Measurements from ENCODE around the gene ADSS1.

ADSS1 gene

DNA sequence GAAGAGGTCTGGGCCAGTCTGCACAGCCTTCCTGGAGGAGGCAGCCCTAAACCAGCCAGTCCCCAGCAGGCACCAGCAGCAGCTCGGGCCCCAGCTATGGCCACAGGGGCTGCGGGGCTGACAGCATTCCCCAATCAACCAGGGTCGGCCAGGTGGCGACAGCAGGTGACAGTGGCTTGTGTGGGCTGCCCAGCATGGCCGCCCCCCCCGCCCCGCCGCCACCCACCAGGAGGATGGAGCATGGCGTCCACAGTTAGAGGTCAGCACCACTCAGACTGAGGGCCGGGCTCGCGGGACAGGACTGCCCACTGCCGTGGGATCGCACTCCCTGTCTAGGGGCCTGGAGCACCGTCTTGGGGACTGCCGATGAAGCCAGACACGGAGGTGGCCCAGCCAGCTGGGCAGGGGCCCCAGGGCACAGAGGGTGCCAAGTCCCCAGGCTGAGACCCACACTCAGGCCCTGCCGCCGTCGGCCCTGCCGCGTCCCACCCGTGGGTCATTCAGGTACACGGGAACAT, 56.5 kb downstream of the ADSS1 start:
- H3K4me1 Mint-ChIP-seq = no peaks in the 10 kb centered on the region

DNA sequence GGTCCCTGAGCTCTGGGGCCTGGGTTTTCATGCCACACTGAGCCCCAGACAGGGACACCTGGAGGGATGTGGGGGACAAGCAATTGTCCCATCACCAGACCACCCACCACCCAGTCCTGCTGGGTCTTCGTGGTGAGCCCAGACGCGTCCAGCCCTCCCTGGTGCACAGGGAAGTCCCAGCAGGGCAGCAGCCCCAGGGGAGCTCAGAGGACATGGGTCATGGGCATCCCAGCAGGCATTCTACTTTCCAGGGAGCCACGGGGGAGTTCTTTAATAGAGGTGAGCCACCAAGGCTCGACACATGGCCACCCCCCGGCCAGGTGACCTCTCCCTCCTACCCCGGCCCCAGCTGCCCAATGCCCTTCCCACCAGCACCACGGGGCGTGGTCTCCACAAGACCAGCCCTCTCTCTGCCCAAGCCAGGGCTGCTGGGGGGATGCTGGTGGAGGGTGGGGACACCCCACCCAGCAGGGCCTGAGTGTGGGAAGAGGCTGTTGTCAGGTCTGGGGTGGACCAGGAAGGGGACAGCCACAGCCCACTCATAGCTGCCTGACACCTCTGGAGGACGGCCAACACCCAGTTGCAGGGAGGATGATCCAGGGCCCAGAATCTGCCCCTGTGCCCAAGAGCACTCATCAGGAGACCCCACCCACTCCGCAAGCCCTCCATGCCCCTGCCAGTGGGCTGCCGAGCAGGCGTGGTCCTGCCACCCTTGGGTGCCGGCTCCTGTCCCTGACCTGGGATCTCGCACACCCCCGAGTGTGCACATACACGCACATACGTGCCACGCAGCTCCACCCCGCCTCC, 57.4 kb downstream of the ADSS1 start:
- Mint-ChIP-seq H3K4me3 (no peak overlapping the region), H3K27ac (no peak overlapping the region), H3K36me3 (no peaks in the 10 kb centered on the region), H3K4me1 (no peaks in the 10 kb centered on the region), H3K9me3 (no peaks in the 10 kb centered on the region), H3K27me3 (no peaks in the 10 kb centered on the region)

More for the DNA sequence above, 56.5 kb downstream of the ADSS1 start:
- H3K4me3 Mint-ChIP-seq = no peak overlapping the region
- H3K27me3 Mint-ChIP-seq = no peaks in the 10 kb centered on the region
- H3K9me3 Mint-ChIP-seq = no peaks in the 10 kb centered on the region
- peak overlapping the region; percentile 35 for H3K27ac Mint-ChIP-seq
- H3K36me3 Mint-ChIP-seq = no peaks in the 10 kb centered on the region

DNA sequence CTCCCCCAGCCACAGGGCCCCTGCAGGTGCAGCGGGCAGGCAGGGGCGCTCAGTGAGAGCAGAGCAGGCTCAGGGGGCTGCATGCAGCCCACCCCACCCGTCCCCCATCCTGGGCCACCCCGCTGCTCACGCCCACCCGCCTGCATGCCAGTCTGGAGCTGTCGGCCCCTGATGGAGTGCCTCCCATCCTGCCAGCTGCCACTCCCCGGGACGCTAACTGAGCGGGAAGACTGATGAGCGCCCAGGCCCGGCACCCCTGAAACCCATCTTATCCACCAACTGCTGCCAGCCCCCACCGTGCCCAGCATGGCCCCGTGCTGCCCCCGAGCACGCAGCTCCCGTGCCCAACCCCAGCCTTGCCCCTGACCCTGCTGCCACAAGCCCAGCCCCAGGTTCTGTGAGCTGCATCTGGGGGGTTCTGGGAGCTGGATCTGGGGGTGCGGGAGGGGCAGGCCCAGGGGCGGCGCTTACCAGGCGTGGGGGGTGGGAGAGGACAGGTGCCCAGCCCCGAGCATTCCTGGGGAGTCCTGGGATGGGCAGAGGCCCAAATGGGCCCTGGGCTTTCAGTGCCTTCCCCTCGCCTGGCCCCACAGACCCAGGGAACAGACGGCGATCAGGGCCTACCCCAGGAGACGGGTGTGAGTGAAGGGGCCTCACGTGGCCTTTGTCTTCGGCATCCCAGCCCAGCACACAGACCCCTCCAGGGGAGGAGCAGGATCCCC, 58.2 kb downstream of the ADSS1 start:
- Mint-ChIP-seq H3K4me3 (no peak overlapping the region), H3K27me3 (no peaks in the 10 kb centered on the region), H3K27ac (no peak overlapping the region)

DNA sequence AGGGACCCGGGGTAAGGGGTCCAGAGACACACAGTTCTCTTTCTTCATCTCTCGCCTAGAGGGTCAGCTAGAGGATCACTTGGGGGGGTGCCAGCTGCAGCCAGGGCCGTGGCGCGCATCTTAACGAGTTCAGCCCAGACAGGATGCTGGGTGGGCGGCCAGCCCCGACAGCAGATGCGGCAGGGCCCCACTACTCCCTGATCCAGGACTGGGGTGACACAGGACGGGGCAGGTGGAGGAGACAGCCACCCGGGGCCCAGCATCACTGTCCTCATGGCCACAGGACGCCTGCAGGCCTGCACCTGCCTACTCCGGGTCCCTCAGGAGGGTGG, 58.7 kb downstream of the ADSS1 start:
- Mint-ChIP-seq H3K4me1 (peaks cover 4% of the 10 kb centered on the region), H3K9me3 (no peaks in the 10 kb centered on the region), H3K4me3 (no peak overlapping the region), H3K27me3 (no peaks in the 10 kb centered on the region), H3K36me3 (no peaks in the 10 kb centered on the region), H3K27ac (no peak overlapping the region)

More for the DNA sequence above, 58.2 kb downstream of the ADSS1 start:
- Mint-ChIP-seq H3K36me3 (no peaks in the 10 kb centered on the region), H3K9me3 (no peaks in the 10 kb centered on the region), H3K4me1 (peaks cover 4% of the 10 kb centered on the region)

DNA sequence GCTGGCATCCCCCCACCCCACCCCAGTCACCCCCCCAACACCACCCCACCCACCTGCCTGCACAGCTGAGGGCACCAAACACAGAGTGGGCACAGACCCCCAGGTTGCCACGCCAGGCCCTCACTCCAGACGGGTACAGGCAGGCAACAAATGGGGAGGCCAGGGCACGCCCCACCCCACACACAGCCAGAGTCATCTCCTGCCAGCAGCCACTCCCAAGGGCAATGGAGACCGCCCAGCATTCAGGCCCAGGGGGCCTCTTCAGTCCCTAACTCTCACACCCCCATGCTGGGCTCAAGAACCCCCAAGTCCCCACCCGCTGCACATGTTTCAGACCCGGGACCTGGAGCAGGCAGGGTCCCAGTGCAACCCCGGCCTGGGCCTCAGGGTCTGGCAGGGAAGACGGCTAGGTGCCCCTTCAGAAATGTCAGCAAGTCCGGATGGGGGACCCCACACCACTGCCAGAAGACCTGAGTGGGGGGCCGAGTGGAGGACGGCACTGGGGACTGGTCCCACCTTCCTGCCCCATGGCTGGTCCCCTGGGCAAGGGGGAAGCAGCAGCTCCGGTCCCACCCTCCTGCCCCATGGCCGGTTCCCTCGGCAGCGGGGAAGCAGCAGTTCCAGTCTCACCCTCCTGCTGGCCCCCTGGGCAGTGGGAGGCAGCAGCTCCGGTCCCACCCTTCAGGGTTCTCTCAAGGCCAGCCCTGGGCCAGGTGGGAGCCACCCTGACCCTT, 59.6 kb downstream of the ADSS1 start:
- Mint-ChIP-seq H3K4me3 (no peak overlapping the region), H3K27me3 (no peaks in the 10 kb centered on the region), H3K36me3 (no peaks in the 10 kb centered on the region), H3K4me1 (peaks cover 10% of the 10 kb centered on the region), H3K9me3 (no peaks in the 10 kb centered on the region), H3K27ac (no peak overlapping the region)

DNA sequence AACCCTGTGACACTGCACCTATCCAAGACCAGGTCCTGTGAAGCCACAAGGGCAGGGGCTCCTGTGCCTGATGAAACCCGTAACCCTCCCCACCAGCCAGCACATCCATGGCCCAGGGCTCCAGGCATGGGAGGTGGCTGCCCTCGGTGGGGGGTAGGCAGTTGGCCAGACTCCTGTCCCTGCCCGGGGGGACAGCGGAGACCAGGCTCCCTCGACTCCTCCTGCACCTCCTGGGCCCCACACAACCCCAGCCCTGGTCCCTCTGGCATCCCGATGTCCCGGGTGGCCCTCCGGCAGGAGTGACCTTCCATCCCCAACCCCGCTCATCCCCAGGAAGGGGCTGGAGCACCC, 60.2 kb downstream of the ADSS1 start:
- peaks cover 10% of the 10 kb centered on the region for H3K4me1 Mint-ChIP-seq
- no peaks in the 10 kb centered on the region for H3K9me3 Mint-ChIP-seq
- H3K4me3 Mint-ChIP-seq = no peak overlapping the region
- no peaks in the 10 kb centered on the region for H3K27me3 Mint-ChIP-seq
- no peaks in the 10 kb centered on the region for H3K36me3 Mint-ChIP-seq
- no peak overlapping the region for H3K27ac Mint-ChIP-seq

DNA sequence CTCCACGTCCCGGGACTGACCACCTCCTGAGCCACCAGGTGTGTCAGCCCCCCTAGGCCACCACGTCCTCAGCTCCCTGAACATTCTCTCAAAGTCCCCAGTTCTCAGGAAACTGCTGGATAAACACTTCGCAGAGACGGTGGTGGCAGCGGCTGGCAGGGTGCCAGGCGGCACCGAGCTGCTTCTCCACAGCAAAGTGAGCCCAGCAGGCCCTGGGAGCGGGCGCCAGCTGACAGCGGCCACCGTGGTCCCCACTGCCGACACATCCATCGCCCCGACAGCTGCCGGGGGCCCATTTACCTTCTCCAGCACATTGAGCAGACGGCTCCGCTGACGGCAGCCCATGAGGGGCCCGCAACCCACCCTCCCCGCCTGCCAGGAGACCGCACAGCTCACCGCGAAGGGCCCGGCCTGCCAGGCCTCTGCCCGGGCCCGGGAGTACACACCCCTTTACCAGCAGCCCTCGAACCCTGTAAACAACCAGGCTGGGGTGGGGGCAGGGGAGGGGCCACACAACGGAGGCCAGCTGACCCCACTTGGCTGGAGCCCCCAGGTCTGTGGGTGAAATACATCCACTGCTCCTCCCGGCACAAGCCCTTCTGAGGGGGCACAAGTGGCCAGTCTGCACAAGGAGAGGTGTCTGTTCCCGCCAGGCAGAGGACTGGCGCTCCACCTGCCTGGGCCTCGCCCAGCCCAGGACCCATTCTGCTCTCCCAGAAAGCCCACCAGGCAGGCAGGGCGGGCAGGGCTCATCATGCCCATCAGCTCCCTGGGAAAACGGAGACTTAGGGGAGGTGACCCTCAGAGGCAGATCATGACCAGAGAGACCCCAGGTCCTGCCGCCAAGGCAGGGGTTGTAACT, 61.0 kb downstream of the ADSS1 start:
- H3K9me3 Mint-ChIP-seq = no peaks in the 10 kb centered on the region
- H3K4me1 Mint-ChIP-seq = peaks cover 16% of the 10 kb centered on the region
- peak overlapping the region; percentile 30 for H3K27ac Mint-ChIP-seq
- no peaks in the 10 kb centered on the region for H3K27me3 Mint-ChIP-seq
- no peaks in the 10 kb centered on the region for H3K36me3 Mint-ChIP-seq
- no peak overlapping the region for H3K4me3 Mint-ChIP-seq

DNA sequence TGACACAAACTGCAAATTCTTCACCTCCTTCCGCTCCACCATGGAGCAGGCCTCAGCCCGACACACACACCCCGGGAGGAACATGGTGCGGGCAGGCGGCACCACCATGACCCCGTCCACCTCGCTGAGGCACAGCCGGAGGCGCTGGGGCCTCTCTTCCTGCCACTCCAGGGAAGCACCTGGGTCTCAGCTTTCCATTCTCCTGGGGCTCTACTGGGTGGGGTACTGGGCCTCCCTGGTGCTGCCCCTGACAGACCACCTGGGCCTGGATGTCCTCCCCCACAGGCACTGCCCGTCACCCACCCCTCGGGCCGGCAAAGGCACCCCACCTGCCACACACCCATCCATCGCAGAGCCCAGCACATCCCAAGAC, 61.7 kb downstream of the ADSS1 start:
- H3K4me1 Mint-ChIP-seq = peaks cover 16% of the 10 kb centered on the region
- H3K4me3 Mint-ChIP-seq = no peak overlapping the region
- no peaks in the 10 kb centered on the region for H3K9me3 Mint-ChIP-seq
- H3K27me3 Mint-ChIP-seq = no peaks in the 10 kb centered on the region
- H3K27ac Mint-ChIP-seq = peak overlapping the region; percentile 41
- H3K36me3 Mint-ChIP-seq = no peaks in the 10 kb centered on the region

DNA sequence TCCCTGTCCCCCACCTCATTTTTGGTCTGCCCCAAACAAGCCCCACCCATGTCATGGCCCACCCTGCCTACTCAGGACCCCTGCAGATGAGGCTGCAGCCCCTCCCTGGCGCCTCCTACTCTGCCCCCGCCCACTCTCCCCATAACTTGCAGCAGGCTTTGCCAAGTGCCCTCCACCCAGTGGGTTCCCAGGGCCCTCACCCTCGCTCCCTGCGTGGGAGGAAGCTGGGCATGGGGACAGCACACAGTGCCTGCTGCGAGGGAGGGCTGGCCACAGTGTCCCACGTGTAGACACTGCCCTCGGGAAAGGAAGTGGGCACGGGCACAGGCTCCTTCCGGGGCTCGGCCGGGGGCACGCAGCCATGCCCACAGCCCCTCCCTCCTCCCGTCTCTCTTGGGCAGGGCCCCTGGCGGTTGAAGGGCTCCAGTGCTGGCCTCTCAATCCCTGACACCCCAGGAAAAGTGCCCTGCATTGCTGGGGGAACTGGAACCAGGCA, 62.1 kb downstream of the ADSS1 start:
- H3K27me3 Mint-ChIP-seq = no peaks in the 10 kb centered on the region
- no peak overlapping the region for H3K27ac Mint-ChIP-seq
- no peaks in the 10 kb centered on the region for H3K9me3 Mint-ChIP-seq
- no peak overlapping the region for H3K4me3 Mint-ChIP-seq
- peaks cover 16% of the 10 kb centered on the region for H3K4me1 Mint-ChIP-seq
- H3K36me3 Mint-ChIP-seq = no peaks in the 10 kb centered on the region

DNA sequence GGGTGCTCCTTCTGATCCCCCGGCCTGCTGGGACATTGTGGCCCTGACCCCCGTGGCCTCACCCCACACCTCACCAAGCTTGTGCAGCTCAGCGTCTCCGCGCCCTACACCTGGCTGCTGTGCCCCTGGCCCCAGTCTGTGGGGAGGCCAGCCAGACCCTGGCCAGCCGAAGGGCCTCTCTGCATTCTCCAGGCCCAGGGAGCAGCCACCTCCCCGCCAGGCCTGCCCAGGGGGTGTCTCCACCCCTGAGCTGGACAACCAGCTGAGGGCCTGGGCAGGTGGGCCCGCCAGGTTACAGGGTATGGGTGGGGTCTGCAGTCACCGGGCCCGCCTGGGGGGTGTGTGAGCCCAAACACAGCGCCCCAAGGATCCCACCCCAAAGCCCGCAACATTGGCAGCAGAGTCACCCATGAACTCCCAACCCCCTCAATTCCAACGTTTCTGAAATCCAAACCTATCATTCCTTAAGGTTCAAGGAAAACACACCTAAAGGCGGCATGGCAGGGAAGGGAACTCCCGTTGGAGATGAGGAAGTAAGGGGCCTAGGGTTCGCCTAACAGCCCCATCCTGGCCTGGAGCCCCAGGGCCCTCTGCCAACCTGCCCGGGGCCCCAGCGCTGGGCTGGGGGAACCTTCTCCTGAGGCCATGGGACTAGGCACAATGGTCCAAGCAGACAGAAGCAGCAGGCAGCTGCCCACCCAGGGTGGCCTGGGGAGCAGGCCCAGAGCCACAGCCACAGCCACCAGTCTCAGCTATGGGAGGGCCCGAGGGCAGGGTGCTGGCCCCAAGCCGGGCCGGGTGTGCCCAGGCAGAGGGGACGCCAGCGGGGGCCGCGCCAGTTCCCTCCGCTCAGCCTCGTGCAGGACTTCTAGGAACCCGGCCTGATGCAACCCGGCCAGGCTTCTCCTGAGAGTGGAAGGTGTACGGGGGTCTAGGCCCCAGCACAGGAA, 63.0 kb downstream of the ADSS1 start:
- Mint-ChIP-seq H3K9me3 (no peaks in the 10 kb centered on the region), H3K27ac (peak overlapping the region; percentile 76), H3K36me3 (no peaks in the 10 kb centered on the region), H3K27me3 (no peaks in the 10 kb centered on the region), H3K4me1 (peaks cover 19% of the 10 kb centered on the region), H3K4me3 (no peak overlapping the region)

DNA sequence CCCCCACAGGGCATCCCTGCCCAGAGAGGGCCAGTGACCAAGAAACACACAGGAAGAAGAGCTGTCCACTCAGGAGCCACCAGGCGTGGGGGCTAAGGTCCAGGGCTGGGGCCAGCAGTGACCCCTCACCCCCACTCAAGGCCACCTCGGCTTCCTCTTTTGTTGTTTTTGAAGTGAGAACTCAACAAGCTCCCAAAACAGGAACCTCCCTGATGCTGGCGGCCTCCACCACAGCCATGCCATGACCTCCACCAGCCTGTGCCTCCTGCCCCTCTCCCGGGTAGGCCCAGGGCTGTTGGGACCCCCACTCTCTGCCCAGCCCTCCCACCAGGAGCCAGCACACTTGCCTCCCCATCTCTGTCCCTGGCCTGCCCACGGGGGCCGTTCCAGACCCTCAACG, 63.7 kb downstream of the ADSS1 start:
- no peak overlapping the region for H3K27ac Mint-ChIP-seq
- H3K9me3 Mint-ChIP-seq = no peaks in the 10 kb centered on the region
- H3K4me1 Mint-ChIP-seq = peaks cover 23% of the 10 kb centered on the region
- H3K27me3 Mint-ChIP-seq = no peaks in the 10 kb centered on the region
- no peak overlapping the region for H3K4me3 Mint-ChIP-seq
- no peaks in the 10 kb centered on the region for H3K36me3 Mint-ChIP-seq

DNA sequence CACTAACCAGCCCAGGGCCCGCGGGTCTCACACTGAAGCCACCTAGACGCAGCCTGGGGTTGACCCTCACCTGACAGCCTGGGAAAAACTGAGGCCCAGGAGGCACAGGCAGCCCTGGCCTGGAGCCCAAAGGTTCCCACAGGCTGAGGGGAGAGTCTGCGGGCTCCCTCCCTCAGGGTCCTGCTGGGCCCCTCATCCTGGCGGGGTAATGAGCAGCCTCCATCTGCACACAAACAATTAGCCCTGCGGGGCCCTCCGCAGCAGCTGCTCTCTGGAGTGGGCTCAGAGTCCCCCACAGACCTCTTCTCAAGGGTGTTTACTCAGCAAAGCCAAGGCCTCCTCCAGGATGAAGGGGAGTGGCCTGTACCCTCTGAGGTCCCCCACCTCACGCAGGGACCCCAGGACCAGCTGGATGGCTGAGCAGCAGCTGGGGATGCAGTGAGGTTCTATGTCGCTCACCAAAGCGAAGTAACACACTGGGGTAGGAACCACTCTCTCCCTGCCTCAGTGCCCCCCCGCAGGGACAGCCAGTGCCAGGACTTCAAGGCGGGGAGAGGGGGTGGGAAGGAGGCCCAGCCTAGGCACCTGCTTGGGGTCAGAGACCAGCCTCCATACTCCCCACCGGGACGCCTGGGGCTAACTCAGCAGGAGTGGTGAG, 64.3 kb downstream of the ADSS1 start:
- H3K4me3 Mint-ChIP-seq = no peak overlapping the region
- no peaks in the 10 kb centered on the region for H3K36me3 Mint-ChIP-seq
- no peak overlapping the region for H3K27ac Mint-ChIP-seq
- no peaks in the 10 kb centered on the region for H3K27me3 Mint-ChIP-seq
- no peaks in the 10 kb centered on the region for H3K9me3 Mint-ChIP-seq
- H3K4me1 Mint-ChIP-seq = peaks cover 29% of the 10 kb centered on the region

DNA sequence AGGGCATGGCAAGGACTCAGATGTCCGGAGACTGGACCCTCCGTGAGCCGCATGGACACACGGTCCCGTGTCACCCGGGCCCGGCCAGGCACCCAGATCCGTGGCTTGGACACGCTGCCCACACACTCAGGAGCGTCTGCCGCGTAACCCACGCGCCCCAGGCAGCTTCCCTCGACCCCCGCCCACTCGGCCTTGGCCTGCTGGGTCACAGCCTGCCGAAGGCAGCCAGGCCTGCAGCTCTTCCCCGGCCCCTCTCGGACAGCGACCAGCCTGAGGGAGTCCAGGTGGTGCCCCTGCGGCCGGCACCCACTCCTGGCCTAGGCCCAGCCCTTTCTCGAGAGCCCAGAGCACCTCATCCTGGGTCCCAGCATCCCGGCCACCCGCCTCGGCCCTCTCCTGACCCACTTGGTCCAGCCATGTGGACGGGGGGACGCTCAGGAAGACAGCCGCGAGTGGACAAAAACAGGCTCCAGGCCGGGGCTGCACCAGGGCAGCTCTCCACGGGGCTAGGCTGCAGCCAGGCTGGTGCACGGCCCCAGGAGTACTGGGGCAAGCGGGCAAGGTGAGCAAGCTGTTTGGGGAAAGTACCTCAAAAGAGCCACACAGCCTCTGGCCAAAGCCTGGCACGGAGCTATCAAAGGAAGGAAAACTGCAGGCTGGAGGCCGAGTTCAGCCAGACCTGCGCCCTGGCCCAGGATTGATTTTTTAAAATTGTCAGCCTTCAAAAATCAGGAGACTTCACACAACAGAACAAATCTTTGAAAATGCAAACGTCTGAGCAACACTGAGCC, 65.0 kb downstream of the ADSS1 start:
- Mint-ChIP-seq H3K9me3 (no peaks in the 10 kb centered on the region), H3K4me3 (no peak overlapping the region), H3K27ac (no peak overlapping the region), H3K4me1 (peaks cover 36% of the 10 kb centered on the region), H3K36me3 (no peaks in the 10 kb centered on the region), H3K27me3 (no peaks in the 10 kb centered on the region)

All from activated naive CD4-positive, alpha-beta T cell treated with anti-CD3 and anti-CD28 coated beads, Interleukin-2, amount 50 U/mL, for 24 hours (primary cell).